ENCODE measurements around the gene VSTM1.
"Not testable (repeated sequence)": the region's sequence is repeated elsewhere in the genome, so short reads cannot be mapped to it uniquely, and the experiment has no call there.

Gene VSTM1

DNA sequence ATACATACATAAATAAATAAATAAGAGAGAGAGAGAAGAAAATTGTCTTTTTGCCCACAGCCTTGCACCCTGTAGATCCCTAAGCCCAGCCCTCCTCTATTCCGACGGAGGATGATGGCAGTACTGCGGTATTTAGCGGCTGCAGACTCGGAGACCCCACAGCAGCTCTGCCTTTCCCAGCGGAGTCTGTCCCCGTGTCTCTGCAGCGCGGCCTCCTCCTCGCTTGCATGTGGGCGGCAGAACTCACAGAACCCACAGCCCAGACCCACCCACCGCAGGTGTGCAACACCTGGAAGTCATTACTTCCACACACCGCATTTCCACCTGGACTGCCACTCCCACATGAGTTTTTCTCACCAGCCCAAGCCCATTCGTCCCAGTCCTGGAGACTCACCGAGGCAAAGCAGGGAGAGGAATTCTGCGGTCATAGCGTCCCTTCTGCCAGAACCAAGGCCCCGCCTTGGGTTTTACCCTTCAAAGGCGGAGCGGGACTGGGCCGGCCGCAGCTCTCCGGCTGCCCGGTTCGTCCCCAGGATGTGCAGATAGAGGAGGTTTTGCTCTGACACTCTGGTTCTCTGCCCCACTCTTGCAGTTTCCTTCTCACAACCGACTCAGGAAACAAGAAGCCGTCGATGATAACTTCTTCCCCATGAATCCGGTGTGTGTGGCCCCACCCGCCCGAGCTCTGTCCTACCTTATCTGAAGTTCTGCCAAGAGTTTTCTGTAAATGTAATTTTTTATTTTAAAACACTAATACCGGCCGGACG lies at the start of gene VSTM1:
VSTM1 (minus strand) TSS at position 548 of the 767 bp plus-strand sequence; CDS start at position 428, 120 bp downstream.
- DNase-seq (ENCODE audit: low spot score), result no peak

DNA sequence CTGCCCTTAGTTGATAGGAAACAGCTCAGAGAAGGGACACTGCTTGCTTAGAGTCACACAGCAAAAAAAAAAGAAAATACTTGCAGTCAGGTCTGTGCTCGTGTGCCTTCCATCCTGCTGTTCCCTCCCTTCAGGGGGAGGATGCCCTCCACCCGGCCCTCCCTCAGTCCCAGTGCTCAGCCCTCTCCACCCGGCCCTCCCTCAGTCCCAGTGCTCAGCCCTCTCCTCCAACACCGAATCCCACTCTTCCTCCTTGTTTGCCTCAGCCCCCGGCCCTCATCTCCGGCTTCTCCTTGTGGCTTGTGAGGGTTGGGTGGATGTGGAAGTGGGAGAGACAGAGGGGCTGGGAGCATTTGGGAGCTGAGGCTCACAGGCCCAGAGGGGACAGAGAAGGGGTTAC lies 46.0 kb upstream of the VSTM1 start:
- DNase-seq (ENCODE audit: low spot score), result no peak

- no peak for DNase-seq (ENCODE audit: low spot score)
These were observed 44.8 kb upstream of the VSTM1 start for GRCh38 chr19:54108496-54108895.

DNA sequence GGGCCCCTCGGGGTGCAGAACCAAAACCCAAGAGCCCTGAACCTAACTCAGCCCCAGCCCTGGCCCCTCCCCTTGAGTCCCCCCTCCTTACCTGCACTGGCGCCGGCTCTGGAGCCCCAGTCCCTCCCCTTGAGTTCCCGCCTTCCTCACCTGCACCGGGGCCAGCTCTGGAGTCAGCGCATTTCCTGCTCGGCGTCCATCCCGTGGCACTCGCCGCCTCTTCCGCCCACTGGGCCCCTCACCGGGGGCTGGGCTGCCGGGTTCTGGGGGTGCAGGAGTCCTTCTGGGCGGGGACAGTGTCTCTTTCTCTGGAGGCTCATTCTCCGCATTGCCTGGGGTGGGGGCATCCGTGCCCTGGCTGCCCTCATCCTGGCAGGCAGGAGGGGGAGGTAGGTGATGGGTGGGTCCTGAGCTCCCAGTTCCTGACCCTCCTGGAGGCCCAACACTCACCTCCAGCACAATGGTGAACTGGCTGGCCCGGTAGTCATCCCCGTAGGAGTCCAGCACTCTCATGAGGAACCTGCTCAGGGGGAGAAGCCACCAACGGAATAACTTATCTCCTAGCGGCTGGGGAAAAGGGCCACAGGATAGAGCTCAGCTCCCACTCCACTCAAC lies 44.3 kb upstream of the VSTM1 start:
- no peak for DNase-seq (ENCODE audit: low spot score)

- DNase-seq (ENCODE audit: low spot score), result no peak
These were observed 43.0 kb upstream of the VSTM1 start for GRCh38 chr19:54106716-54107115.

GRCh38 chr19:54105796-54106195 lies 42.1 kb upstream of the VSTM1 start:
- no peak for DNase-seq (ENCODE audit: low spot score)

DNA sequence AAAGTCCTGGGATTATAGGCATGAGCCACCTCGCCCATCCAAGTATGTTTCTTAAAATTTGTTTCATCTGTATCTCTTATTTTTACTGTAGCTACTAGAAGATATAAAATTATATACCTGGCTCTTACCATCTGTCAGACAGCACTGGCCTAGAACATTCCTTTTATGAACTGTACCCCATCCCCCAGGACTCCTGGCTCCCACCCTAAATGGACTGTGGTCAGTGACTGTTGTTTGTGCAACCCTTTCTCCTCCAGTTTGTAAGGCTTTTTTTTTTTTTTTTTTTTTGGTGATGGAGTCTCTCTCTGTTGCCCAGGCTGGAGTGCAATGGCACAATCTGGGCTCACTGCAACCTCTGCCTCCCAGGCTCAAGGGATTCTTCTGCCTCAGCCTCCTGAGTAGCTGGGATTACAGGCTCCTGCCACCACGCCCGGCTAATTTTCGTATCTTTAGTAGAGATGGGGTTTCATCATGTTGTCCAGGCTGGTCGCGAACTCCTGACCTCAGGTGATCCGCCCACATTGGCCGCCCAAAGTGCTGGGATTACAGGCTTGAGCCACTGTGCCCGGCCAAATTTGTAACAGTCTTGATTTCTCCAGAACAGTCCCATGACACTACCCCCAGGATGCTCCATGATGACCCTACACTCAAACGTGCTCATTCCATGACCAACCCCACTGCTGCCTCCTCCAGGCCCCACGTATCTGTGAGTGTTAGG lies 41.5 kb upstream of the VSTM1 start:
- DNase-seq (ENCODE audit: low spot score), result no peak

GRCh38 chr19:54102421-54103169 lies 38.9 kb upstream of the VSTM1 start, which contains the start of gene NDUFA3:
Gene NDUFA3, plus strand, starts transcription at chr19:54102855. Its CDS starts 24 bp downstream, at chr19:54102879.
- DNase-seq (ENCODE audit: low spot score), result peak; percentile 99

DNA sequence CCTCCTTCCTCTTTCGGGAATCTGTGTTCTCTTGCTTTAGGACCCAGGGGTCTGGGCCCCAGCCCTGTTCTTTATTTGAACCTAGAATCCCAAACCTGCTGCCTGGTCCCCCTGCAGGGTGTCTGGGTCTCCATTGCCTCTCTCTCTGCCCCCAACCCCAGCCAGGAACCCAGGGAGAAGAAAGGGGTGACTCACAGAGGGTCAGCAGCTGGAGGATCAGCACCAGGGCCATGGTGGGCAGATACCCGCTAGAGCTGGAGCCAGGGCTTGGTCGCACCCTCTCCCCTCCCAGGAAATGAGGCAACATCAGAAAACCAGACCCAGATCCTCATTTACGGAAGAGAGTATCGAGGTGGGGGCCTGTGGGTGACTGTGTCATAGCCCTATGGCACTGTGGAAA lies 36.9 kb upstream of the VSTM1 start, which contains the start of gene OSCAR:
OSCAR (minus strand) TSS at position 243 of the 400 bp plus-strand sequence; CDS start at position 232, 11 bp downstream.
- DNase-seq (ENCODE audit: low spot score), result no peak

GRCh38 chr19:54099903-54100255 lies 36.2 kb upstream of the VSTM1 start:
- not testable (repeated sequence) for DNase-seq (ENCODE audit: low spot score)

DNA sequence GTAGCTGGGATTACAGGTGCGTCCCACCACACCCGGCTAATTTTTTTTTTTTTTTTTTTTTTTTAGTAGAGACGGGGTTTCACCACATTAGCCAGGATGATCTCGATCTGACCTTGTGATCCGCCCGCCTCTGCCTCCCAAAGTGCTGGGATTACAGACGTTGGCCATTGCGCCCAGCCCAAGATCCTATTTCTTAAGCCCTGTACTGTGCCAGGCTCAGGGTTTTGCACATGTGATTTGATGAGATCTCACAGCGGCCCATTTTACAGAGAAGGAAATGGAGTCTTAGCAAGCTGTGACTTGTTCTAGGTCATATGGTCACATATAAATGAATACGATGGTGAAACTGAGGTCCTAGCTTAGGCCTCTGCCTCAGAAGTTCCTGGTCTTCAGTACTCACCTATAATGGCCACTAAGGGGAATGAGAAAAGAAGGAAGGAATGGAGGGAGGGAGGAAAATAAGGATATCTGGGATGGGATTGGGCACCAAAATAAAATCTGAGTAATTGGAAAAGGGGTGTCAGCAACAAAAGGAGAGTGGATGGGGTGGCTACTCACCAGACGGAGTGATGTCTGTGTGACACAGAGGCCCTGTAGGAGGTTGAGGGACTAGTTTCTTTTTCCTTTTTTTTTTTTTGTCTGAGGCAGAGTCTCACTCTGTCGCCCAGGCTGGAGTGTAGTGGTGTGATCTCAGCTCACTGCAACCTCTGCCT lies 35.6 kb upstream of the VSTM1 start:
- DNase-seq (ENCODE audit: low spot score), result no peak

DNA sequence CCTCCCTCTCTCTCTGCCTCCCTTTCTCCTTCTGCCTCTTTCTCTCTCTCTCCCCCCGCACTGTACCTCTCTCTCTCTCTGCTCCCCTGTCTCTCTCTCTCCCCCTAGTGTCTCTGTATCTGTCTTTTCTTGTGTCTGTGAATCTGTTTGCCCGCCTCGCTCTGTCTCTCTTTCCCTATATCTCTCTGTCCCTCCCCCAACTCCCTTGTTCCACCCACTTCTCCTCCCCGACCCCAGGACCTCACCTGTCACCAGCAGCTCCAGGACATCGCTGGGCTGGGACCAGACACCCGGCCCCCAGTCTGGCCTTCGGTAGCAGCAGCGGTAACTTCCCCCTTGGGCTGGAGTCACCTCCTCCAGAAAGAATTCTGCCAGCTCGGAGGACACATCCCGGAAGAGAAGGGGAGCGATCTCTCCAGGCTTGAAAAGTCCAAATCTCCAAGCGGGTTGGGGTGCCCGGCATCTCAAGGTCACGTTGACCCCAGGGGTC lies 33.0 kb upstream of the VSTM1 start:
- DNase-seq (ENCODE audit: low spot score), result peak; percentile 29

DNA sequence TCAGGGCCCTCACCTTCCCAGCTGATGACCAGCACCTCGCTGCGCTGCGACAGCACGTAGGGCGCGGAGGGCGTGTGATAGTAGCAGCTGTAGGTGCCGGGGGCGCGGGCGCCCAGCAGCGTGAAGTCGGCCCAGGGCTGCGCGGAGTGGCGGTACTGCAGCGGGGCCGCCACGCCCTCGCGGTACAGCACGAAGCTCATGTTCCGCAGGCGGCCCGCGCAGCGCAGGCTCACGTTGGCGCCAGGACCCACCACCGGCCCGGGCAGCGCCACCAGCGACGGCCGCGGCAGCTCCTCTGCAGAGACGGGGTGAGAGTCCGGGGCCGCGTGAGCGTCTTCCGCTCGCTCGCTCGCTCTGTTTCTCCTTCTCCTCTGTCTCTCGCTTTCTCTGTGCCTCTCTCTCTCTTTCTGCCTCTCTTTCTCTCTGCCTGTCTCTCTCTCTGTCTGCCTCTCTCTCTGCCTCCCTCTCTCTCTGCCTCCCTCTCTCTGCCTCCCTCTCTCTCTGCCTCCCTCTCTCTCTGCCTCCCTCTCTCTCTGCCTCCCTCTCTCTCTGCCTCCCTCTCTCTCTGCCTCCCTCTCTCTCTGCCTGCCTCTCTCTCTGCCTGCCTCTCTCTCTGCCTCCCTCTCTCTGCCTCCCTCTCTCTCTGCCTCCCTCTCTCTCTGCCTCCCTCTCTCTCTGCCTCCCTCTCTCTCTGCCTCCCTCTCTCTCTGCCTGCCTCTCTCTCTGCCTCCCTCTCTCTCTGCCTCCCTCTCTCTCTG lies 32.3 kb upstream of the VSTM1 start:
- DNase-seq (ENCODE audit: low spot score), result peak; percentile 48

DNA sequence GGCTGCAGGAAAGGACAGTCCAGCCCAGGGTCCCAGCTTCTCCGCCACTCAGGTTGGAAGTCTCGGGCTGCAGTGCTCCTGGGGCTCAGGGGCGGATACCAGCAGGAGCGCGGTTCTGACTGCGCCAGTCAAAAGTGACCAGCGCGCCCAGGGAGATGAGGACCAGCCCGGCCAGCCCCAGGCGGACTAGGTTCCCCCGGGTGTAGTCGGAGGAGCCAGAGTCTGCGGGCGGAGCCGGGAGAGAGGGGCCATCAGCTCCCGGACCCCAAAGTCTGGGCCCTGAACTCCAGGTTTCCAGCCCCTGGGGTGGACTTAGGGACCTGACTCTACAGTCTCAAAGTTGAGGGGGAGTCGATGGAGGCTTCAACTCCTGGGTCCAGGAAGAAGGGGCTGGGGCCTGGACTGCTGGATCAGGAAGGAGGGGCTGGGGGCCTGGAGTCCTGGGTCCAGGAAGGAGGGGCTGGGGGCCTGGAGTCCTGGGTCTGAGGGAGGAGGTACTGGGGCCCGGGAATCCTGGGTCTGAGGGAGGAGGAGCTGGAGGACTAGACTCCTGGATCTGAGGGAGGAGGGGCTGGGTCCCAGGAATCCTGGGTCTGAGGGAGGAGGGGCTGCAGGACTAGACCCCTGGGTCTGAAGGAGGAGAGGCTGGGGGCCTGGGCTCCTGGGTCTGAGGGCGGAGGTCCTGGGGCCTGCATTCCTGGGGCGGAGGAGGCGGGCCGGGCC lies 31.6 kb upstream of the VSTM1 start:
- DNase-seq (ENCODE audit: low spot score), result no peak

DNA sequence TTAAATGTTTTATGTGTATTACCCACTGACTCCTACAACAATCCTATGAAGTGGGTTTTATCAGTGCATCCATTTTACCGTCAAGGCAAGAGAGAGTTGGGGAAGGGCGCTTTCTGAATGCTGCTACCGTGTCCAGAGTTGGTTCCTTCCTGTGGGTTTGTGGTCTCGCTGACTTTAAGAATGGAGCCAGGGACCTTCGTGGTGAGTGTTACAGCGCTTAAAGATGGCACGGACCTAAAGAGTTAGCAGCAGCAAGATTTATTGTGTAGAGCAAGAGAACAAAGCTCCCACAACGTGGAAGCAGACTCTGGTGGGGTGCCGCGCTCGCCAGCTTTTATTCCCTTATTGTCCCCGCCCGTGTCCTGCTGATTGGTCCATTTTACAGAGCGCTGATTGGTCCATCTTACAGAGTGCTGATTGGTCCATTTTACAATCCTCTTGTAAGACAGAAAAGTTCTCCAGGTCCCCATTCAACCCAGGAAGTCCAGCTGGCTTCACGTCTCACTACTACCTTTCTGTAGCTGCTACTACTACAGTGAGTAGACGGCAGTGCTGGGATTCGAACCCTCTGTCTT lies 30.8 kb upstream of the VSTM1 start:
- DNase-seq (ENCODE audit: low spot score), result no peak

DNA sequence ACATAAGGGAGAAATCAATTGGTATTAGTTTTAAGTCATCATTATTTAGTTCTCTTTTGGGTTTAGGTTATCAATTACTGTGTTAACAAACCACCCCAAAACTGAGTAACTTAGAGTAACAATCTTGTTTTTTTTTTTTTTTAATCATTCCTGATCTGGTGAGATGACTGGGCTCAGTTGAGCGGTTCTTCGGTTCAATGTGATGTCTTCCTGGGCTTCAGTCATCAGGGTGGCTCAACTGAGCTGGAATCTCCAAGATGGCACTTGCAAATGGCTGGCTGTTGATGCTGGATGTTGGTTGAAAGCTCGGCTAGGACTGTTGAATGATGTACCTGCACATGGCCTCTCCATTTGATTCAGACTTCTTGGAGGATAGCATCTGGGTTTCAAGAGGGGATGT lies 20.7 kb upstream of the VSTM1 start:
- no peak for DNase-seq (ENCODE audit: low spot score)

DNA sequence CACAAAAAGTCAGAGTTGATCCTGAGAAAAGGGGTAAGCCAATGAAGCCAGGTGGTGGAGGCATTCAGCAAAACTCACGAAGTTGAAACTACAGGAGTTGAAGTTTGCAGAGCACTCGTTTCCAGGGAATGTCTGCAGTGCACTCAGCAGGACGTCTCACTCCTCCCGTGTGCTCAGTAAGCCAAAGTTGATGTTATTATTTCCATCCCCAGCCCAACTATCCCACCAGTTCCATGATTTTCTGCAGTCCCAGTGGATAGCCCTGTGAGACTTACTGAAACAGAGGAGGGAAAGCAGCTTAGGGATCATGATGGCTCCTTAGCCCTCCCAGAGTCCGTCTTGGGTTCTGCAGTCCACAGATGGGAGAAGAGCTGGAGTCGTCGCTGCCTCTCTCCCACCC lies 17.3 kb upstream of the VSTM1 start, which contains the start of gene TARM1:
TARM1 (minus strand) TSS at position 334 of the 400 bp plus-strand sequence; CDS start at position 309, 25 bp downstream.
- DNase-seq (ENCODE audit: low spot score), result no peak

- DNase-seq (ENCODE audit: low spot score), result no peak
These were observed 13.6 kb upstream of the VSTM1 start for GRCh38 chr19:54077334-54077733.

- DNase-seq (ENCODE audit: low spot score), result no peak
These were observed 11.2 kb upstream of the VSTM1 start for GRCh38 chr19:54074851-54075250.
